NOMO-1 treated with DMSO at 0.1 percent for 48 hours (cell line): ENCODE measurements around the gene MAGEB5.
"Not testable (repeated sequence)": the region's sequence is repeated elsewhere in the genome, so short reads cannot be mapped to it uniquely, and the experiment has no call there.

Experiments
- DNase-seq: peaks from one replicate; lab custom pipeline; 2025; ENCODE audit not compliant: unreplicated experiment; lab: John Stamatoyannopoulos, UW

Gene MAGEB5

DNA sequence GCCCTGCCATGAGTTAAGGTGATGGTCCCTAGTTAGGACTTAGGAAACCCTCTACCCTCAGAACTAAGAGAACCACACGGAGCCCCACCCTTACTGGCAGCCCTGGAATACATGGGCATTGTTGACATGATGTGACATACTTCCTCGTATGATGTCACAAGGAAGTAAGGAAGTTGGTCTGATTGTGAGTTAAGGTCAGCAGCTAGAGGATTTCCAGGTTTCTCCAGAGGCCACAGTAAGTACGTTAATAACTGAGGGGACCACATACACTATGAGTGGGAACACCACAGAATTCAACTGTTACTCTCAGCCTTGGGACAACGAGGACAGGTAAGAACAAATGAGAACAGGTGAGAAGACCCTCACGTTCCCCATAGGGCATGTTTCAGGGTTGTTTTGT lies at the start of gene MAGEB5:
Gene MAGEB5 (plus strand): TSS at position 301 of the 400 bp plus-strand sequence. CDS start 1,133 bp downstream, outside the sequence.
- no peak for DNase-seq

GRCh38 chrX:26192204-26192603 lies 23.8 kb upstream of the MAGEB5 start, which contains the start of gene MAGEB6:
Gene MAGEB6, plus strand, starts transcription at chrX:26192440. Its CDS starts 1,407 bp downstream, at chrX:26193847.
- DNase-seq: no peak

DNA sequence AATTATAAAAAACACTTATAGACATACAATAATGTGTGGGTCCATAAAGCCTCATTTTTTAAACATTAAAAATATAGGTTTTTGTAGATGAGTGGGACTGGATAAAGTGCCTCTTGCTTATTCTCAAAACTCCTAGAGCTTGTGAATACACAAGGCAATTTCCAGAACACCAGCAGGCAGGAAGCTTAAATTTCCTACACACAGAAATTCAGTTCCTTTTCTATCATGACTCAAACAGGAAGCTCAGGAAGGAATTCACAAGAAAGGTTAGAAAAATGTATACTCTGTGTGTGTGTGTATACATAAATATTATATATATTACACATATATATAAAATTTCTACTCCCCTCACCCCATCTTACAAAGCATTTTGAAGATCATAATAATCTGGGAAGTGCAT lies 12.4 kb upstream of the MAGEB5 start:
- no peak for DNase-seq

DNA sequence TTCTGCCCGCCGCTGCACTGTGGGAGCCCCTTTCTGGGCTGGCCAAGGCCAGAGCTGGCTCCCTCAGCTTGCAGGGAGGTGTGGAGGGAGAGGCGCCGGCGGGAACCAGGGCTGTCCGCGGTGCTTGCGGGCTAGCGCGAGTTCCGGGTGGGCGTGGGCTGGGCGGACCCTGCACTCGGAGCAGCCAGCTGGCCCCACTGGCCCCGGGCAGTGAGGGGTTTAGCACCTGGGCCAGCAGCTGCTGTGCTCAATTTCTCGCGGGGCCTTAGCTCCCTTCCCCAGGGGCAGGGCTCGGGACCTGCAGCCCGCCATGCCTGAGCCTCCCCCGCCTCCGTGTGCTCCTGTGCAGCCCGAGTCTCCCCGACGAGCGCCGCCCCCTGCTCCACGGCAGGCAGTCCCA lies 11.3 kb upstream of the MAGEB5 start:
- DNase-seq: not testable (repeated sequence)

DNA sequence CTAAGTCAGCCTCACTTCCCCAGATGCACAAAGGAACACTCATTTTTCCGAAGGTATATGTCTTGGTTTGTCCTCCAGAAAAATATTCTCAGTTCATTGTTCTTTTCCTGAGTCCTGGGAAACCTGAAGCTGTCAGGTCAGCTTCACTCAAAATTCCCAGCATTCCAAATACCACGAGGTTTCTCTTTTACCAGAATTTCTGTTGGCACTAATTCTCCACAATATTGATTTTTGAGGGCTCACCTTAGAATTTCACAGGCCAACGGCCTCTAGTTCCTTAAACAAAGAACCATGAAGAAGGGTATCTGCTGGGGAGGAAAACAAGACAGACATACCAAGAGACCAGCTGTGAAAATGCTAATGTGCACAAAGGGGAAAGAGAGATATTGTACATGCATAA lies 8.0 kb upstream of the MAGEB5 start:
- no peak for DNase-seq

- DNase-seq: no peak
Measured at GRCh38 chrX:26219351-26219750, 3.4 kb downstream of the MAGEB5 start.

DNA sequence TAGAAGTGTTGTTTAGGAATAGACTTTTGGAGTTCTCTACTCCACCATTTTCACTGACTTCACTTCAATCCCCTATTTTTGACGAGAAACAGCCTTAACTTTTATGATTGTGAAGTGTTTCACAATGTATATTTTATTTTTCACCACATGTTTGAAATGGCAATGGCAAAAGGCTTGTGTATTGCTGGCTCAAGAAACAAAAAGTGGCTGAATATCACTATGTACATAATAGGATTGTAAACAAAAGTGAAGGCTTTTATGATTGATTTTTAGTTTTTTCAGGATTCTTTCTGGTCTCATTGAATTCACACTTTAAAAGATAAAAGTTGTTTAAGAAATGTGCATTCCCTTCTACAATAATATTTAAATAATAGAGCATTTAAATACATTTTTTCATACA lies 18.2 kb downstream of the MAGEB5 start:
- DNase-seq: no peak

- DNase-seq: no peak
Measured at GRCh38 chrX:26253526-26253925, 37.6 kb downstream of the MAGEB5 start.

GRCh38 chrX:26254436-26254835 lies 38.5 kb downstream of the MAGEB5 start:
- DNase-seq: no peak

DNA sequence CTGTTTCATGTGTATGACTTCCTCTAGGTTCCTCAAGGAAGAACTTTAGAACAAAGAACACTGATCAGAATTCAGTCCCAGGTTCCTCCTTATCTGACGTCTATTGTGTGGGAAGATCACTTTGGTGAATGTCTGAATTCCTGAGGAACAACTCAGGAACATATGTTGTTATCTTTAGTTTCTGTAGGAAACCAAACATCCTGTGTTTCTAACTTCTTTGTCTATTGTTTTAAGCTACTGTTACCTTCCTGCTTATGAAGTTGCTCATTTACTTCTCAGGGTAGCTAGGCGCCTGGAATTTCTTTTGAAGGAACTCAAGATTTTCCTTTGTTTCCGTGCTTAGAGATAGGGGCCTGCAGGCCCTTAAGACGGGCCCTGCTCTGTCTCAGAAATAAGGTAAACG lies 46.2 kb downstream of the MAGEB5 start:
- no peak for DNase-seq
